Measurements from ENCODE around the gene TPI1.

Gene TPI1

DNA sequence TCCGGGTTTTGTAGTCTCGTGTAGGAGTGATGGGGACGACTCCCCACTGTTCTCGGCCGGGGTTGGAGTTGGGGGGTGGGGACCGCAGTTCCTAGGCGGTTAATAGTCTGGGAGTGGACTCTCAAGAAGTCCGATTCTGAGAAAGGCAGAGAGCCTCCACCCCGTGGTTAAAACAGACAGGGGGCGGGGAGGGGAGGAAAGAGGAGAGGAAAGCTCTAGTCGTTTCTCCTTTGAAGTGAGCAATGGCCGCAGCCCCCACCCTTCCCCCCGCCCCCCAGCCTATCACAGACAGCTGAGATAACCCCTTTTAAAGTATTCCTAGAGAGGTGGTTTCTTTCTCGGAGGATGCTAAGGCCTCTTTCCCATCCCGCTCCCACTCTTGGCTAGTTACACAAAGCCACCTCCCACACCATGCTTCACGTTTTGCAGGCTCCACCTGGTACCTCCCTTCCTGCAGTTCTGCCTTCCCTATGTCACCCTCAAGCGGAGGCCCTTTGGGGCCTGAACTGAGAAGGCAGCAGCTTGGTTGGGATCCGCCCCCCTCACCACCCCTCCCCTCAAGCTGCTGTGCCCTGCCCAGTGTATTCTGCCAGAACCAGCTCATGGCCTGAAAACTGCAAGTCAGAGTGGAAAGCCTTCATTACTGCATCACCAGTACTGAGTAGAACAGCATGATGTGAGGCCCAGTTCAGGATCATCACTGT lies 14.5 kb upstream of the TPI1 start:
- DNase-seq (ENCODE audit: low read depth) = no peak
- TF ChIP-seq, protein P1, sequence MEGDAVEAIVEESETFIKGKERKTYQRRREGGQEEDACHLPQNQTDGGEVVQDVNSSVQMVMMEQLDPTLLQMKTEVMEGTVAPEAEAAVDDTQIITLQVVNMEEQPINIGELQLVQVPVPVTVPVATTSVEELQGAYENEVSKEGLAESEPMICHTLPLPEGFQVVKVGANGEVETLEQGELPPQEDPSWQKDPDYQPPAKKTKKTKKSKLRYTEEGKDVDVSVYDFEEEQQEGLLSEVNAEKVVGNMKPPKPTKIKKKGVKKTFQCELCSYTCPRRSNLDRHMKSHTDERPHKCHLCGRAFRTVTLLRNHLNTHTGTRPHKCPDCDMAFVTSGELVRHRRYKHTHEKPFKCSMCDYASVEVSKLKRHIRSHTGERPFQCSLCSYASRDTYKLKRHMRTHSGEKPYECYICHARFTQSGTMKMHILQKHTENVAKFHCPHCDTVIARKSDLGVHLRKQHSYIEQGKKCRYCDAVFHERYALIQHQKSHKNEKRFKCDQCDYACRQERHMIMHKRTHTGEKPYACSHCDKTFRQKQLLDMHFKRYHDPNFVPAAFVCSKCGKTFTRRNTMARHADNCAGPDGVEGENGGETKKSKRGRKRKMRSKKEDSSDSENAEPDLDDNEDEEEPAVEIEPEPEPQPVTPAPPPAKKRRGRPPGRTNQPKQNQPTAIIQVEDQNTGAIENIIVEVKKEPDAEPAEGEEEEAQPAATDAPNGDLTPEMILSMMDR (IDR thresholded peaks at IDR 0.05; ENCODE audit: control insufficient read depth, extremely low read depth, insufficient read depth) = no peak
- H3K4me3 ChIP-seq (ENCODE audit: low read depth, low read length) = peak overlapping the region; percentile 88

DNA sequence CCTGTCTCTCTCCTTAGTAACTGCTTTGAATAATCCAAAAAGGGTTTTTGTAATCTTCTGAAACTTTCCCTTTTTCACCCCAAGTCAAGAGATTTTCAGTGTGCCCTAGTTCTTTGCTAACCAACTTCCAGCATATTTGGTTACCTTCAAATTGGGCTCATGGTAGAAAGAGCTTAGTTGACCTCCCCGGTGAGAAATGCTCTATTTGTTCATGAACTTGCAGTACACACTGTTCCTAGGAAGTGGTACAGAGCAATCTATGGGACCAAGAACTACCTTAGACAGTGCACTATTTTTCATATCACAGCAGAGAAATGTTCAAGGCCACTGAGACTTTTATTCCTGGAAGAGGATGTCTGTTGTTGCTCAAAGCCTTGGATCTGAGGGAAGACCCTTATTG lies 13.7 kb upstream of the TPI1 start:
- TF ChIP-seq, protein P1 (IDR thresholded peaks at IDR 0.05; ENCODE audit: control insufficient read depth, extremely low read depth, insufficient read depth) = no peak
- H3K4me3 ChIP-seq (ENCODE audit: low read depth, low read length) = peak overlapping the region; percentile 88
- DNase-seq (ENCODE audit: low read depth) = no peak

DNA sequence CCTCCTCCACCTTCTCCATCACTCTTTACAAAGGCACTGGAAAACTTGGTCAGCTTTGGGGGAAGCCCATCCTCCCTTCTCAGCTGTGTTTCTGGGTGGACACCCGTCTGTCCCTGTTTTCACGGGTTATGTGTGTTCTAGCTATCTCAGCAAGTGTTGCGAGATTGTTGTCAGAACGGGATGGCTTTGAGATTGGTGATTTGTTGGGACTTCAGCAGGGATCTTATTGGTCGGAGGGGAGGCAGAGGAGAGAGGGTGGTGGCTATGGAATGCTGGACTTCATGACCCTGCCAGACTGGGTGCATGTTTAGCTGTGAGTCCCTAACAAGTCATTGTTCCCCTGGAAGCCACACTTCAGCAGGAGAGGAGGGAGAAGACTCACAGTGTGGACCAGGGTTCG lies 13.3 kb upstream of the TPI1 start:
- TF ChIP-seq, protein P1 (IDR thresholded peaks at IDR 0.05; ENCODE audit: control insufficient read depth, extremely low read depth, insufficient read depth) = no peak
- peak overlapping the region; percentile 88 for H3K4me3 ChIP-seq (ENCODE audit: low read depth, low read length)
- DNase-seq (ENCODE audit: low read depth) = no peak

DNA sequence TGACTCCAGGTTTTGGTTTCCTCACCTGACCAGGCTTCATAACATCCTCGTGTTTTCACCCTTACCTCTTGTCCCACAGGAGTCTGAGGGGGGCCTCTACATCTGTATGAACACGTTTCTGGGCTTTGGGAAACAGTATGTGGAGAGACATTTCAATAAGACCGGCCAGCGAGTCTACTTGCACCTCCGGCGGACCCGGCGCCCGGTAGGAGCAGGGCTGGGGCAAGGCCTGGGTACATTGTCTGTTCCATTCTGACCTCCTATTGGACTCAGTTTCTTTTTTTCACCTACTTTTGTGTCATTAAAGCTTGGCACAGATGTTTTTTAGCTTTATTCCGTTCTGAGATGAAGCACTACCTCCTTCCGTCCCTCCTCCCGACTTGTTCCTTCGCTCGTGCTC lies 12.0 kb upstream of the TPI1 start:
- H3K4me3 ChIP-seq (ENCODE audit: low read depth, low read length) = no peak overlapping the region
- TF ChIP-seq, protein P1 (IDR thresholded peaks at IDR 0.05; ENCODE audit: control insufficient read depth, extremely low read depth, insufficient read depth) = no peak
- DNase-seq (ENCODE audit: low read depth) = no peak

DNA sequence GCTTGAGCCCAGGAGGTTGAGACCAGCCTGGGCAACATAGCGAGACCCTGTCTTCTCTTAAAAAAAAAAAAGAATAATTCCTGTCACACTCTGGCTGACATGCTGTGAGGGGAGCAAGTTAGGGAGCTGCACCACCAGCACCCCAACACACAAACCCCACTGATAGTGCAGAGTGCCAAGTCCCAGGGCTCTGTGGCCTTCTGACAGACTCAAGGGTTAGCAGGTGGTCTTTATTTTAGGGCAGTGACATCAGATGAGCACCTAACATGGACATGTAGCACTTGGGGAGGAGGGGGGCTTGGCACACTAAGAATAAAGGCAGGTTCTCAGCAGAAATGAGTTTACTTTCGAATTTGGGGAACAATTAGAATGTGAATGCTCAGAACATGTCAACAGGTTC lies 8.5 kb upstream of the TPI1 start:
- TF ChIP-seq, protein P1 (IDR thresholded peaks at IDR 0.05; ENCODE audit: control insufficient read depth, extremely low read depth, insufficient read depth) = no peak
- H3K4me3 ChIP-seq (ENCODE audit: low read depth, low read length) = no peak overlapping the region

DNA sequence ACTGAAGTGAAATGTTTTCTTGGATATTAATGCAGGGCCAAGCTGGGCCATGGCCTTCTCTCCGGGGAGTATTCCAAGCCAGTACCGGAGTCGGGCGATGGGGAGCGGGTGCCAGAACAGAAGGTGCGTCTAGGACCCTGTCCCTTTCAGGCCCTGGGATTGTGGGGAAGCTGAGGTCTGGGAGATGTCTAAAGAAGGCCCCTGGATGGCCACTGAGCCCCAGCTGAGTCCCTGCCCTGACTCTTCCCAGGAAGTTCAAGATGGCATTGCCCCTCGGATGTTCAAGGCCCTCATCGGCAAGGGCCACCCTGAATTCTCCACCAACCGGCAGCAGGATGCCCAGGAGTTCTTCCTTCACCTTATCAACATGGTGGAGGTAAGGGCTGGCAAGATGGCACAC lies 7.2 kb upstream of the TPI1 start:
- DNase-seq (ENCODE audit: low read depth) = no peak
- TF ChIP-seq, protein P1 (IDR thresholded peaks at IDR 0.05; ENCODE audit: control insufficient read depth, extremely low read depth, insufficient read depth) = no peak

More for the DNA sequence above, 8.5 kb upstream of the TPI1 start:
- DNase-seq (ENCODE audit: low read depth) = no peak

DNA sequence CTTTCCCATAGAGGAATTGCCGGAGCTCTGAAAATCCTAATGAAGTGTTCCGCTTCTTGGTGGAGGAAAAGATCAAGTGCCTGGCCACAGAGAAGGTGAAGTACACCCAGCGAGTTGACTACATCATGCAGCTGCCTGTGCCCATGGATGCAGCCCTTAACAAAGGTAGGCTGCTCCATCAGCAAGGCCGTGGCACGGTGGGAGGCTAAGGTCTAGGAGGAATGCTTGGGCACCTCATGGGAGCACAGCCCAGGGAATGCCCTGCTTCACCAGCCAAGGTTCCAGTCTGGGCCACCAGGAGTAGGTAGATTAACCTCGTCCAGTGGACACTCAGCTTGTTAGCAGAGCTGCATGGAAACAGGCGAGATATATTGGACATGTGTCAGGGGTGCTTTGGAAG lies 6.4 kb upstream of the TPI1 start:
- no peak for DNase-seq (ENCODE audit: low read depth)
- H3K4me3 ChIP-seq (ENCODE audit: low read depth, low read length) = no peak overlapping the region
- TF ChIP-seq, protein P1 (IDR thresholded peaks at IDR 0.05; ENCODE audit: control insufficient read depth, extremely low read depth, insufficient read depth) = no peak

More for the DNA sequence above, 7.2 kb upstream of the TPI1 start:
- H3K4me3 ChIP-seq (ENCODE audit: low read depth, low read length) = no peak overlapping the region

Measured in LNCaP clone FGC (cell line).